KOPT-K1 (cell line): Measurements from ENCODE around the gene GOLGA6L24.
"Not testable (repeated sequence)": the region's sequence is repeated elsewhere in the genome, so short reads cannot be mapped to it uniquely, and the experiment has no call there.

ENCODE experiments used
- H3K27ac ChIP-seq: fragments of 200-600 bp; sonication (generic); 2 replicates; pipeline ENCODE4 v1.5.1; 2016; ENCODE audit warnings: antibody characterized with exemption, mild to moderate bottlenecking, low read depth, low read length; ENCODE audit not compliant: poor library complexity, severe bottlenecking
- H3K36me3 ChIP-seq: fragments of 200-600 bp; sonication (generic); 2 replicates; pipeline ENCODE4 v1.5.1; 2017; ENCODE audit warnings: antibody characterized with exemption, mild to moderate bottlenecking, low read length, moderate library complexity; ENCODE audit not compliant: insufficient read depth
- H3K9me3 ChIP-seq: fragments of 200-600 bp; sonication (generic); 2 replicates; pipeline ENCODE4 v1.5.1; 2017; ENCODE audit warnings: antibody characterized with exemption, low read length, mild to moderate bottlenecking; ENCODE audit not compliant: insufficient read depth, poor library complexity, severe bottlenecking

The GOLGA6L24 gene, protein sequence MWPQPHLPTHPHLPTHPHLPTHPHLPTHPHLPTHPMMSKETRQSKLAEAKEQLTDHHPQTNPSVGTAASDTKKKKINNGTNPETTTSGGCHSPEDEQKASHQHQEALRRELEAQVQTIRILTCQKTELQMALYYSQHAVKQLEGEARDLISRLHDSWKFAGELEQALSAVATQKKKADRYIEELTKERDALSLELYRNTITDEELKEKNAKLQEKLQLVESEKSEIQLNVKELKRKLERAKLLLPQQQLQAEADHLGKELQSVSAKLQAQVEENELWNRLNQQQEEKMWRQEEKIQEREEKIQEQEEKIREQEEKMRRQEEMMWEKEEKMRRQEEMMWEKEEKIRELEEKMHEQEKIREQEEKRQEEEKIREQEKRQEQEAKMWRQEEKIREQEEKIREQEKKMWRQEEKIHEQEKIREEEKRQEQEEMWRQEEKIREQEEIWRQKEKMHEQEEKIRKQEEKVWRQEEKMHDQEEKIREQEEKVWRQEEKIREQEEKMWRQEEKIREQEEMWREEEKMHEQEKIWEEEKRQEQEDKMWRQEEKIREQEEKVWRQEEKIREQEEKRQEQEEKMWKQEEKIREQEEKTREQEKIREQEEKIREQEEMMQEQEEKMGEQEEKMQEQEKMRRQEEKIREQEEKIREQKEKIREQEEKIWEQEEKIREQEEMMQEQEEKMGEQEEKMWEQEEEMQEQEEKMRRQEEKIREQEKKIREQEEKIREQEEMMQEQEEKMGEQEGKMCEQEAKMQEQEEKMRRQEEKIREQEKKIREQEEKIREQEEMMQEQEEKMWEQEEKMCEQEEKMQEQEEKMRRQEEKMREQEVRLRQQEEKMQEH

DNA sequence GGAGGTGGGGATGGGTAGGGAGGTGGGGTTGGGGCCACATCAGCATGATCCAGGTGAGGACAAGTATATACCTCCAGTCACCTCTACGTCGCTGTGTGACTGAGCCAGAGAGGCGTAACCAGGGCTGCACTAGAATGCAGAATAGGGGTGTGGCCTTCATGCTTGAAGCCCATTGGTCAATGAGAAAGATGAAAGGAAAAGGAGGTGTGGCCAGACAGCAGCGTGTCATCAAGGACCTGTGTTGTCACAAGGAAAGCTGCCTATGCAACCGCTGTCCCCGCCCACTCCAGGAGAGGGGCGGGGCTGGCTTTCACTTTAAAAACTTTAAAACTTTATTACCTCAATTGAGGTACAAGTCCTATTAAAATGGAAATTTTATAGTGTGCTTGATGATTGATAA, at the start of gene GOLGA6L24:
Gene GOLGA6L24 (minus strand): TSS at position 101 of the 400 bp plus-strand sequence. CDS start 61 bp downstream, at position 40.
- H3K9me3 ChIP-seq, H3K27ac ChIP-seq, H3K36me3 ChIP-seq: not testable (repeated sequence)

DNA sequence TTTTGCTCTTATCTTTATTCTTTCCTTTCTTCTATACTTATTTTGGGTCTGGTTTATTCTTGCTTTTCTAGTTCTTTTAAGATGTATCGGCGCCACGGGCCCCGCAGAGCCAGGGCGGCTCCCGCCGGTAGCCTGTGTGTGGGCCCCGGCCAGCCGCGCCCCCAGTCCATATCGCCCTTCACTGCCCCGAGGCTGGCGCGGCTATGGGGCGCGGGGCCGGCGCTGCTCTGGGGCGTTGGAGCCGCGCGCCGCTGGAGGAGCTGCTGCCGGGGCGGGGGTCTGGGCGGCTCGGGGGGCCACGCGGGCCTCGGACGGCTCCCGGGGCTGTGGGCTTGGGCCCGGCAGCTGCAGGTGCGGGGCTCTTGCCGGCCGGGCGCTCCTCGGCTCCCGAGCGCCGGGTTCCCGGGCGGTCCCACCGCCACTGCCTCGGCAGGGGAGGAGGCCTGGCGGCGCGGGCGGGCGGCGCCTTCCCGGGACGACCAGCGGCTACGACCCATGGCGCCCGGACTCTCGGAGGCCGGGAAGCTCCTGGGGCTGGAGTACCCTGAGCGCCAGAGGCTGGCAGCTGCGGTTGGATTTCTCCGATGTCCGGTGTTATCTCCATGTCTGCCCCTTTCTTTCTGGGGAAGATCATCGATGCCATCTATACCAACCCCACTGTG, 45.0 kb upstream of the GOLGA6L24 start:
- H3K36me3 ChIP-seq, H3K27ac ChIP-seq, H3K9me3 ChIP-seq: not testable (repeated sequence)

DNA sequence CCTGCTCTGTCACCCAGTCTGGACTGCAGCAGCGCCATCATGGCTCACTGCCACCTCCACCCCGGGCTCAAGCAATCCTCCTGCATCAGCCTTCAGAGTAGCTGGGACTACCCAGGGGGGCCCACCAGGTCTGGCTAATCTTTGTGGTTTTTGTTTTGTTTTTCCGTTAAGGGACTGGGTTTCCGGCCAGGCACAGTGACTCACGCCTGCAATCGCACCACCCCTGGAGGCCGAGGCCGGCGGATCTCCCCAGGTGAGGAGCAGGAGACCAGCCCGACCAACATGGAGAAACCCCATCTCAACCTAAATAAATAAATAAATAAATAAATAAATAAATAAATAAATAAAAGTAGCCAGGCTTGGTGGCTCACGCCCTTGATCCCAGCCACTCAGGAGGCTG, 38.1 kb upstream of the GOLGA6L24 start:
- H3K27ac ChIP-seq, H3K9me3 ChIP-seq, H3K36me3 ChIP-seq: not testable (repeated sequence)

DNA sequence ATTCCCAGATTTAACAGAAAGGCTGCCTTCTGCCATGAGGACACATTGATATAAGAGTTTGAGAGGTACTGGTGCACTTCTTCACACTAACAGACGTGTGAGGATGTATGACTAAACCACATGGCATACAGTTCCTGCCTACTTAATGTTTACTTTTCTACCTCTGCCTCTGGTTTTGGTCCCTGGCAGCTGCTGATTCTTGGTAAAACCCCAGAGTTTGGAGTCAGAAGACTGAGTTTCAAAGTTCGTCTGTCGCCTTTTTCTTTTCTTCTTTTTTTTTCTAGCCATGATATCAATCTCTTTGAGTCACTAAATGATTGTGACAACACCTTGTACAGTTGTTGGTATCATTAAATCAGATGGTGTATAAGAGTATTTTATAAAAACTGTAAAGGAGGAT, 22.2 kb upstream of the GOLGA6L24 start:
- not testable (repeated sequence) for H3K9me3 ChIP-seq, H3K27ac ChIP-seq, H3K36me3 ChIP-seq

DNA sequence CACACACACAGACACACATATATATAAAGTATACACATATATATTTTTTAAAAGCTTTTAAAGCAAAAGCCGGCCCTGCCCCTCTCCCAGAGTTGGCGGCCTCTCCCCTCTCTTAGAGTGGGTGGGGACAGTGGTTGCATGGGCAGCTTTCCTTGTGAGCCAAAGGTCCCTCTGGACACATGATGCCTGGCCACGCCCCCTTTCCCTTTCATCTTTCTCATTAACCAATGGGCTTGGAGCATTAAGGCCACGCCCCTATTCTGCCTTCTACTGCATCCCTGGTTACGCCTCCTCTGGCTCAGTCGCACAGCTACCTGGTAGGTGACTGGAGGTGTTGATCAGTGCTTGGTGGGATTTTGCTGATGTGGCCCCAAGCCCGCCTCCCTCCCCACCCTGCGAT, 20.5 kb upstream of the GOLGA6L24 start, which contains the start of gene GOLGA8F:
Gene GOLGA8F (plus strand): TSS at position 301 of the 400 bp plus-strand sequence. CDS start 98 bp downstream, at position 399.
- not testable (repeated sequence) for H3K27ac ChIP-seq, H3K9me3 ChIP-seq, H3K36me3 ChIP-seq

DNA sequence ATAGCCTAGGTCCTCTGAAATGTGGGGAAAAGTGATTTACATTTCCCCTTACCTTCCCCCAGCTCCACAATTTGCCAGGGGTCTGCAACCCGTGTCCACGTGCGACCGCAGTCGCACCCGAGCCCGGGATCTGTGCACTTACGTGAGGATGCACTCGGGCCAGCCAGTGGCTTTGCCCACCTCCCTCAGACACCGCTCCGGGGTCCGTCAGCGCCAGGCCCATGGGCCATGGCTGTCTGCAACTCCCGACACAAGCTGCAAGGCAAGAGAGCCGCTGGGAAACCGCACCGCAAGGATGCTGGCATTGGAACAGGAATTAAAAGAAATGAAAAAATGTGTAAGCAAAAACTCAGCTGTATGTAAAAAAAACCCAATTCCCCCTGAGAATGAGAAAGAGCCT, 7.6 kb upstream of the GOLGA6L24 start:
- H3K27ac ChIP-seq, H3K36me3 ChIP-seq, H3K9me3 ChIP-seq: not testable (repeated sequence)

DNA sequence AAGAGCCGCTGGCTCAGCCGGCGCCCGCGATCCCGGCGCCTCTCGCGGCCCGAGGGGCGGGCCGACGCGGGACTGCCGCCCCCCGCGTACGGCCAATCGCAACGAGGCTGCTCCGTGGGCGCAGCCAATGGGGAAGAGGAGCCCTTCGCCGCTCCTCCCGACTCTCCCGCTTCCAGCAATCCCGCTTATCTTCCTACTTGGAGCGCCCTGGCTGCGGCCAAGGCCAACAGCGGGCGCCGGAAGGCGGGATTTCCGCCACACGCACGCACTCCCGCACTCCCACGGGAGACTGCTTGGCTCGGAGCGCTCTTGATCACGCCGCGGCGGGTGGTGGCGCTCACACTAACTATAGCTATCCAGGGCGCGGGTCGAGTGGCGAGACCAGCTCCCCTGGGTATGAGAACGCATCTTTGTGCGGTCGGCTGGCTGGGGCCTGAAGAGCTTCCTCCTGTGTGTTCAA, 35.7 kb downstream of the GOLGA6L24 start, which contains the start of gene HERC2:
Gene HERC2 (minus strand): TSS at position 51 of the 460 bp plus-strand sequence. CDS start 746 bp downstream, outside the sequence.
- not testable (repeated sequence) for H3K9me3 ChIP-seq, H3K36me3 ChIP-seq
- H3K27ac ChIP-seq = peak within 1 kb of the TSS; percentile 25

DNA sequence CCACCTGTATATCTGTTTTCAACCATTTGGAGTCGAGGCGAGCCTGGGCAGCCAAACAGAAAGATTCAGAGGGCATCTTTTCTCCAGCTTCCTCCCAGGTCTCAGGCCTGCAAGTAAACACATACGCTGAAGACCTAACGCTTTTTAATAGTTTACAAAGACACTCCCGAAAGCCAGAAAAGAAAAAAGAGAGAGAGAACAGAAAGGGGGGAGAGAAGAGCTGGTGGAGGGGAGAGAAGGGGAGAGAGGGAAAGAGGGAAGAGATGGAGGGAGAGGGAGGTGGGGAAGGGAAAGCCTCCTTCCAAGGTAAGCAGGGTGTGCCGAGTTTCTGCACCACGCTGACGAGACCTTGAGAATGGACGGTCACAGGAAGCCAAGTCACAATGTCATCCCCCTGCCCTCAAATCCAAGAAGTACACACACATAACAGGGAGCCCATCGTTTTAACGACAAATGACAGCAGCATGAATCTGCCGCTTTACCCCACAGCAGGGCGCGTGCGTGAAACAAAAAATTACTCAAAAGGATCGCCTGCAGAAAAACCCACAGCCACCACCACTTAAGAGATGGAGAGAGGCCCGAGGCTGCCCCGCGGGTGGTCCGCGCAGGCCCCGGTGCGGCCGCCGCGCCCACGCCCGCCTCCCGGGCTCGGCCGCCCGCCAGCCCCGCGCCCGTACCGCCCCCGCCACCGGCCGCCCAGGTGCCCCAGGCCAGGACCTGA, 36.4 kb downstream of the GOLGA6L24 start:
- H3K9me3 ChIP-seq, H3K36me3 ChIP-seq: not testable (repeated sequence)
- H3K27ac ChIP-seq = peak overlapping the region; percentile 25

DNA sequence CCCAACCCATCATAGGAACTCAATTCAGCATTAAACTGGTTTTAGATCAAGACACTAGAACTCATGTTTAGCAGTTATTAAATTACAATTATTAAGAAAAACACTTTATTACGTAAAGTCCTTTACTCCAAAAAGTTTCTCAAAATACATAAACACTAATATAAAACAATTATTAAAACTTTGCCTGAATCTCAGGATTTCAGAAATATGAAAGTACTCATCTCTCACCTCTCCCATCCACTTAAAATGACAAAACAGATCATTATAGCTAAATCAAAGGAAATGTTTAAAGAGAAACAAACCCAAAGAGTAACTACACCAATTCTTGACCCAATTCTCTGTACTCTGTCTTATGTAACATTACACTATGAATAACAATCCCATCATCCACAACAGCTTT, 38.2 kb downstream of the GOLGA6L24 start:
- H3K9me3 ChIP-seq, H3K27ac ChIP-seq: not testable (repeated sequence)
- H3K36me3 ChIP-seq = peaks cover 11% of the 10 kb centered on the region

DNA sequence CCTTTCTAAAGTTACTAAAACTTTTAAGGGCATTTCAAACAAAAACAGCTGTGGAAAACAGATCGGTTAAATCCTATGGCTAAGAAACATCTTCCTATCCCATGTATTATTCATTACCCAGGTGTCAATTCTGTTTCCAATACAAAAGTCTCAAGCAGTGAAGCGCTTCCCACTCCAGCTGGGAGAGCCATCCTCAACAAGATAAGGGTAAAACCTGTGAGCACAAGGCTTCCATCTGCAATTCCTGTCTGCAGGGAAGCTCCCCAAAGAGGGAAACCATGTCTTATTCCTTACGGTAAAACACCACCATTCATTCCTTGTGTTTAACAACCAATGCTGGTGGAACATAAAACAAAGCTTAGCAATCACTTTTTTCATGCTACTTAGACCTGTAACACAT, 39.1 kb downstream of the GOLGA6L24 start:
- not testable (repeated sequence) for H3K27ac ChIP-seq, H3K9me3 ChIP-seq
- H3K36me3 ChIP-seq = peaks cover 12% of the 10 kb centered on the region

DNA sequence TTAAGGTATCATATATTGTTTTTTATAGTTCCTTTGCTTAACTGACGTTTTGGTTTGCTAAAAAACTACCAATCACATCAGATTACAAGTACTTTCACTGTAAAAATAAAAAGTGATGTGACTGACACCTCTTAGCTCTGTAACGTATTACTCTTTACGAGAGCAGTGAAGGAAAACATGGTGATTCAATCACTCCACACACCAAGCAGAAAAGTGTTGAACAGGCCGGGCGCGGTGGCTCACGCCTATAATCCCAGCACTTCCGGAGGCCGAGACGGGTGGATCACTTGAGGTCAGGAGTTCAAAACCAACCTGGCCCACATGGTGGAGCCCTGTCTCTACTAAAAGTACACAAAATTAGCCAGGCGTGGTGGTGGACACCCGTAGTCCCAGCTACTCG, 39.8 kb downstream of the GOLGA6L24 start:
- peaks cover 12% of the 10 kb centered on the region for H3K36me3 ChIP-seq
- not testable (repeated sequence) for H3K9me3 ChIP-seq, H3K27ac ChIP-seq

DNA sequence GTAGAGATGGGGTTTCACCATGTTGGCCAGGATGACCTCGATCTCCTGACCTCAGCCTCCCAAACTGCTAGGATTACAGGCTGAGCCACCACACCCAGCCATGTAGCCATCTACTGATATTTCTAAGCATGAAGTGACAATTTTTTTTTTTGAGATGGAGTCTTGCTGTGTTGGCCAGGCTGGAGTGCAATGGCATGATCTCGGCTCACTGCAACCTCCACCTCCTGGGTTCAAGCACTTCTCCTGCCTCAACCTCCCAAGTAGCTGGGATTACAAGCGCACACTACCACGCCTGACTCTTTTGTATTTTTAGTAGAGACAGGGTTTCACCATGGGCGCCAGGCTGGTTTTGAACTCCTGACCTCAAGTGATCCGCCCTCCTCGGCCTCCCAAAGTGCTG, 40.9 kb downstream of the GOLGA6L24 start:
- H3K9me3 ChIP-seq, H3K27ac ChIP-seq: not testable (repeated sequence)
- peaks cover 12% of the 10 kb centered on the region for H3K36me3 ChIP-seq

DNA sequence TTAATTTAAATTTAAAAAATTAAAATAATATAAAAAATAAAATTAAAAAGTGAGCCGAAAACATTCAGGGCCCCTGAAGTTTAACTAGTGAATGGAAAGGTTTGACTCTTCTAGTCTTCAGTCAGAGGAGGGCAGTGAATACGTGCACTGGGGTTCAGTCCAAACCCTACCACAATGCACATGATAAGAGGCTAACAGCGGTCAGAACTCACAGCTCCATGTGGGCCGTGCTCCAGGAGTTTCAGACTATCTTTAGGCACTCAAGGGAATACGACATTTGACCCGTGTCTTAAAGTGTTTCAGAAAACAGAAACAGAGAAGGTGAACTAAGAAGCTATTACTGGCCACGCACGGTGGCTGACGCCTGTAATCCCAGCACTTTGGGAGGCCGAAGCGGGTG, 47.4 kb downstream of the GOLGA6L24 start:
- Histone ChIP-seq H3K9me3 (peaks cover 28% of the 10 kb centered on the region), H3K36me3 (peaks cover 28% of the 10 kb centered on the region)
- H3K27ac ChIP-seq = not testable (repeated sequence)

DNA sequence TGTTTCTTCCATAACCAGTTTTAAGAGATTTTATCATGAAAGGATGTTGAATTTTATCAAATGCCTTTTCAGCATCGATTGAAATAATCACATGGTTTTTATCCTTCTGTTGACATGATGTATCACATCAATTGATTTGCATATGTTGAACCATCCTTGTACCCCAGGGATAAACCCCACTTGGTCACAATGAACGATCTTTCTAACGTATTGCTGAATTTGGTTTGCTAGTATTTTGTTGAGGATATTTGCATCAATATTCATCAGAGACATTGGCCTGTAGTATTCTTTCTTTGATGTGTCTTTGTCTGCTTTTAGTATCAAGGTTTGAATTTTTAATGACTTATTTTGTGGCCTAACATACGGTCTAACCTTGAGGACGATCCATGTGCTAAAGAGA, 49.2 kb downstream of the GOLGA6L24 start:
- peaks cover 28% of the 10 kb centered on the region for H3K9me3 ChIP-seq
- H3K27ac ChIP-seq = not testable (repeated sequence)
- H3K36me3 ChIP-seq = peaks cover 20% of the 10 kb centered on the region
